SJSA1 (cell line): Measurements from ENCODE around the gene COL16A1. TPM values are rescaled to one million over a fixed set of nuclear protein-coding genes. Genes with fewer than 3 reads are reported as not detected.

ENCODE experiments used
- DNase-seq, 2 experiments: peaks; one replicate each; pipeline ENCODE4 v3.0.0-alpha.2; 2015 to 2020; ENCODE audit warnings: low spot score in 2 of 2, low read depth in 1 of 2
- H3K27ac ChIP-seq: fragments of 250-450 bp; sonication (Bioruptor Pico); 2 replicates; pipeline ENCODE4 v1.5.1; 2020; ENCODE audit warnings: mild to moderate bottlenecking, moderate library complexity
- H3K27me3 ChIP-seq: fragments of 250-450 bp; sonication (Bioruptor Pico); replicated peaks from 2 replicates; pipeline ENCODE4 v1.5.1; 2020; ENCODE audit warnings: mild to moderate bottlenecking, moderate library complexity
- H3K36me3 ChIP-seq: fragments of 250-450 bp; sonication (Bioruptor Pico); 2 replicates; pipeline ENCODE4 v1.5.1; 2020; ENCODE audit warnings: mild to moderate bottlenecking
- H3K4me1 ChIP-seq: fragments of 250-450 bp; sonication (Bioruptor Pico); replicated peaks from 2 replicates; pipeline ENCODE4 v1.6.1; 2021; ENCODE audit warnings: mild to moderate bottlenecking
- H3K4me3 ChIP-seq: fragments of 250-450 bp; sonication (Bioruptor Pico); 2 replicates; pipeline ENCODE4 v1.5.1; 2020; ENCODE audit warnings: mild to moderate bottlenecking
- H3K9me3 ChIP-seq: fragments of 250-450 bp; sonication (Bioruptor Pico); replicated peaks from 2 replicates; pipeline ENCODE4 v1.5.1; 2020; ENCODE audit warnings: mild to moderate bottlenecking
- total RNA-seq: library from RNA; depleted of rRNA; stranded (reverse); fragments of >200 nt; shearing (Covaris generic); gene quantifications from 2 replicates; pipeline ENCODE4 v1.2.3, GENCODE V29; 2014

The COL16A1 gene
- total RNA-seq, 1 experiment from 2014 or later: 365 TPM

GRCh38 chr1:31744165-31744888 lies 40.5 kb upstream of the COL16A1 start:
- Histone ChIP-seq H3K9me3 (no peaks in the 10 kb centered on the region), H3K4me3 (no peak overlapping the region), H3K27ac (no peak overlapping the region), H3K27me3 (no peaks in the 10 kb centered on the region), H3K4me1 (no peaks in the 10 kb centered on the region), H3K36me3 (peaks cover 2% of the 10 kb centered on the region; the same call in 1 of the 2 replicates)
- DNase-seq: no peak

GRCh38 chr1:31742462-31743212 lies 38.8 kb upstream of the COL16A1 start:
- no peak for DNase-seq
- no peaks in the 10 kb centered on the region for H3K4me1 ChIP-seq
- H3K36me3 ChIP-seq: peaks cover 9% of the 10 kb centered on the region
- H3K4me3 ChIP-seq: no peak overlapping the region
- H3K9me3 ChIP-seq: no peaks in the 10 kb centered on the region
- H3K27ac ChIP-seq: no peak overlapping the region
- H3K27me3 ChIP-seq: no peaks in the 10 kb centered on the region

GRCh38 chr1:31739346-31739745 lies 35.5 kb upstream of the COL16A1 start:
- H3K4me1 ChIP-seq: peaks cover 13% of the 10 kb centered on the region

GRCh38 chr1:31736675-31737074 lies 32.9 kb upstream of the COL16A1 start:
- DNase-seq: no peak
- no peaks in the 10 kb centered on the region for H3K27me3 ChIP-seq

More at GRCh38 chr1:31739346-31739745, 35.5 kb upstream of the COL16A1 start:
- Histone ChIP-seq H3K9me3 (no peaks in the 10 kb centered on the region), H3K27me3 (no peaks in the 10 kb centered on the region), H3K36me3 (peaks cover 13% of the 10 kb centered on the region), H3K4me3 (no peak overlapping the region), H3K27ac (no peak overlapping the region)
- DNase-seq: no peak

GRCh38 chr1:31735571-31735970 lies 31.8 kb upstream of the COL16A1 start:
- no peak overlapping the region for H3K27ac ChIP-seq
- H3K27me3 ChIP-seq: no peaks in the 10 kb centered on the region
- peaks cover 15% of the 10 kb centered on the region for H3K4me1 ChIP-seq
- DNase-seq: no peak
- H3K9me3 ChIP-seq: no peaks in the 10 kb centered on the region
- H3K36me3 ChIP-seq: peaks cover 13% of the 10 kb centered on the region
- H3K4me3 ChIP-seq: no peak overlapping the region

More at GRCh38 chr1:31736675-31737074, 32.9 kb upstream of the COL16A1 start:
- H3K4me3 ChIP-seq: no peak overlapping the region
- peaks cover 13% of the 10 kb centered on the region for H3K36me3 ChIP-seq
- H3K27ac ChIP-seq: no peak overlapping the region
- peaks cover 15% of the 10 kb centered on the region for H3K4me1 ChIP-seq
- no peaks in the 10 kb centered on the region for H3K9me3 ChIP-seq

GRCh38 chr1:31734582-31735107 lies 30.8 kb upstream of the COL16A1 start:
- H3K4me1 ChIP-seq: peaks cover 15% of the 10 kb centered on the region
- H3K36me3 ChIP-seq: peaks cover 13% of the 10 kb centered on the region
- no peak for DNase-seq
- no peak overlapping the region for H3K27ac ChIP-seq
- no peaks in the 10 kb centered on the region for H3K9me3 ChIP-seq
- no peak overlapping the region for H3K4me3 ChIP-seq
- no peaks in the 10 kb centered on the region for H3K27me3 ChIP-seq

GRCh38 chr1:31733389-31734219 lies 29.8 kb upstream of the COL16A1 start:
- H3K9me3 ChIP-seq: no peaks in the 10 kb centered on the region
- H3K36me3 ChIP-seq: peaks cover 4% of the 10 kb centered on the region
- H3K4me1 ChIP-seq: peaks cover 15% of the 10 kb centered on the region
- DNase-seq: no peak
- no peaks in the 10 kb centered on the region for H3K27me3 ChIP-seq
- no peak overlapping the region for H3K4me3 ChIP-seq
- H3K27ac ChIP-seq: no peak overlapping the region

- H3K27ac ChIP-seq: no peak overlapping the region
- peaks cover 15% of the 10 kb centered on the region for H3K4me1 ChIP-seq
- DNase-seq: no peak
- H3K27me3 ChIP-seq: no peaks in the 10 kb centered on the region
- peaks cover 4% of the 10 kb centered on the region for H3K36me3 ChIP-seq
- no peak overlapping the region for H3K4me3 ChIP-seq
- H3K9me3 ChIP-seq: no peaks in the 10 kb centered on the region
Observed at GRCh38 chr1:31732751-31733289, 29.0 kb upstream of the COL16A1 start.

GRCh38 chr1:31732343-31732742 lies 28.5 kb upstream of the COL16A1 start:
- no peaks in the 10 kb centered on the region for H3K9me3 ChIP-seq

GRCh38 chr1:31731049-31731565 lies 27.3 kb upstream of the COL16A1 start:
- no peak for DNase-seq
- no peaks in the 10 kb centered on the region for H3K9me3 ChIP-seq
- H3K27me3 ChIP-seq: no peaks in the 10 kb centered on the region
- peaks cover 14% of the 10 kb centered on the region for H3K4me1 ChIP-seq
- H3K36me3 ChIP-seq: peaks cover 12% of the 10 kb centered on the region; the same call in 1 of the 2 replicates
- no peak overlapping the region for H3K4me3 ChIP-seq
- H3K27ac ChIP-seq: no peak overlapping the region

More at GRCh38 chr1:31732343-31732742, 28.5 kb upstream of the COL16A1 start:
- H3K36me3 ChIP-seq: peaks cover 8% of the 10 kb centered on the region
- DNase-seq: no peak
- H3K27me3 ChIP-seq: no peaks in the 10 kb centered on the region
- H3K4me1 ChIP-seq: peaks cover 15% of the 10 kb centered on the region
- no peak overlapping the region for H3K4me3 ChIP-seq
- no peak overlapping the region for H3K27ac ChIP-seq

GRCh38 chr1:31730336-31731048 lies 26.7 kb upstream of the COL16A1 start:
- Histone ChIP-seq H3K36me3 (peaks cover 12% of the 10 kb centered on the region; the same call in 1 of the 2 replicates), H3K4me3 (no peak overlapping the region), H3K27me3 (no peaks in the 10 kb centered on the region), H3K27ac (no peak overlapping the region), H3K4me1 (peaks cover 8% of the 10 kb centered on the region), H3K9me3 (no peaks in the 10 kb centered on the region)
- no peak for DNase-seq

- Histone ChIP-seq H3K4me1 (no peaks in the 10 kb centered on the region), H3K4me3 (no peak overlapping the region), H3K27me3 (no peaks in the 10 kb centered on the region), H3K9me3 (no peaks in the 10 kb centered on the region), H3K27ac (no peak overlapping the region), H3K36me3 (peaks cover 12% of the 10 kb centered on the region; the same call in 1 of the 2 replicates)
- no peak for DNase-seq
Observed at GRCh38 chr1:31727849-31728248, 24.0 kb upstream of the COL16A1 start.
